ENCODE data around the gene SURF1.
"Not testable (repeated sequence)": the region's sequence is repeated elsewhere in the genome, so short reads cannot be mapped to it uniquely, and the experiment has no call there.

Gene SURF1

GRCh38 chr9:133327834-133328484, 28.3 kb downstream of the SURF1 start:
- no peak for DNase-seq (ENCODE audit: extremely low read depth in 1 of 2, low read depth in 1 of 2)

- not testable (repeated sequence) for DNase-seq (ENCODE audit: extremely low read depth in 1 of 2, low read depth in 1 of 2)
Measured at GRCh38 chr9:133327021-133327420, 29.3 kb downstream of the SURF1 start.

DNA sequence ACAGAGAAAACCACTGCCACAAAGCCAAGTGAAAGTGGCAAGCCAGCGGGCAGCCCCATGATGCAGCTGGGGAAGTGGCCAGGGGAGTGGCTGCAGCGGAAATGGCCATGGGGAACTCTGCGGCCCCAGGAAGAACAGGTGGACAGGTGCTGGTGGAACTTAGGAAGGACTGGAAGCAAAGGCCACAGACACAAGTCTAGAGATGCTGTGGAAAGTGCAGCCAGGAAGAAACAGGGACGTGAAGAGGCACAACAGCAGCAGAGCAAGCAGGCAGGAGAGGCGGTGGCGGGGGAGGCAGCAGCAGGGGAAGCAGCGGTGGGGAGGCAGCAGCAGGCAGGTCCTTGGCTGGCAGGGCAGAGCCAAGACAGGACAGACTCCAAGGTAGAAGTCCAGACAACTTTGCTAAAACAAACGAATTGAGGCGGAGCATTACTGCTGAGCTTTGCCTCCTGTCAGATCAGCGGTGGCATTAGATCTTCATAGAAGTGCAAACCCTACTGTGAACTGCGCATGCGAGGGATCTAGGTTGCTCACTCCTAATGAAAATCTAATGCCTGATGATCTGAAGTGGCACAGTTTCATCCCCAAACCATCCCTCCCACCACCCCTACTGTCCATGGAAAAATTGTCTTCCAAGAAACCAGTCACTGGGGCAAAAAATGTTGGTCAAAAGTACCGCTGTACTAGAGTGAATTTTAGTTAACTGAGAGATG, 32.1 kb downstream of the SURF1 start:
- no peak for DNase-seq (ENCODE audit: extremely low read depth in 1 of 2, low read depth in 1 of 2)

DNA sequence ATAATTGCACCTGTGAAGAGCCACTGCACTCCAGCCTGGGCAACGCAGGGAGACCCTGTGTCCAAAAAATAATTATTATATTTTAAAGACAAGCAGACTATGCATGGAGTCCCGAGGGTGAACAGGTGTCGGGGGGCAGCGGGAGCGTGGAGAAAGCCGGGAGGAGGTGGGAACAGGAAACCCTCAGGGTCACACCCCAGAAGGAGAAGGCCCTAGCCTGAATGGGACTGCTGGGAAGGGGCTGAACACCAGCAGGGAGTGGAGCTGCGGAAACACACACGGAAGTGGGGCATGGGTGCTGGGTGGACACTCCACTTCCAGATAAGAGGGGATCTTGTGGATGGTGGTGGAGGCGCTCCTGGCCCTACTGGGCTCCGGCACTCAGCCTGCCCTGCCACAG, 33.1 kb downstream of the SURF1 start:
- DNase-seq (ENCODE audit: extremely low read depth in 1 of 2, low read depth in 1 of 2): no peak

GRCh38 chr9:133322701-133323100, 33.6 kb downstream of the SURF1 start:
- DNase-seq (ENCODE audit: extremely low read depth in 1 of 2, low read depth in 1 of 2): no peak

GRCh38 chr9:133321411-133321935, 34.8 kb downstream of the SURF1 start:
- no peak for DNase-seq (ENCODE audit: extremely low read depth in 1 of 2, low read depth in 1 of 2)

DNA sequence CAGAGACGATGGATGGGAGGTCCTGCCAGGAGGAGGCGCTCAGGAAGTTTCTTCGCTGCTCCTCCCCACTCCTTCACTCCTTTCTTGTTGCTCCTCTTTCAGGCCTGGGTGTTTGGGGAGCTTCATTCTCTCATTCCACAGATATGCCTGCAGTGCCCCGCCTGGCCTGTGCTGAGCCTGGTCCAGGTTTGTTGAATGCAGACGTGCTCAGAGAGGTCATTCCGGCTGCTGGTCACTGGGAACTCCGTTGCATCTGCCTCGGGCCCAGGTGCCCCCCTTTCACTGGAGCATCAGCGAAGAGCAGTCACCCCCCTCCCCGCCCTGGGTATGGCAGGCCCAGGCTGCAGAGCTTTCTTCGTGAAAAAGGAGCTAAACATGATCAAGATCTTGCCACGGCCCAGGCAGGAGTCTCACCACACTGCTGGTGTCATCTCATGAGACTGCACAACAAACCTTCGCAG, 35.8 kb downstream of the SURF1 start:
- no peak for DNase-seq (ENCODE audit: extremely low read depth in 1 of 2, low read depth in 1 of 2)

GRCh38 chr9:133317551-133317950, 38.7 kb downstream of the SURF1 start:
- not testable (repeated sequence) for DNase-seq (ENCODE audit: extremely low read depth in 1 of 2, low read depth in 1 of 2)

DNA sequence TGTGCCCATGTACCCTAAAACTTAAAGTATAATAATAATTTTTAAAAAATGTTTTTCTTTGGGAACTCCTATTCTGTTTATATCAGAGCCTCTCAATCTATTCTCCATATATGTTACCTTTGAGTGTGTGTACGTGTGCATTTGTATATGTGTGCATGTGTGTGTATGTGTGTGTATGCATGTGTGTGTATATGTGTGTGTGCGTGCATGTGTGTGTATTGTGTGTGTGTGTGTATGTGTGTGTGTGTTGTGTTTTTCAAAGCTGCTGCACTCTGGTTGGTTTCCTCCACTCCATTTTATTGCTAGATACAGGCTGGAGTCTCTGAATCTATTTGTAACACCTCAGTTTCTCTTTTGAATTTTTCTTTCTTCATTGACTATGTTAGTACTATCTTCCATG, 40.3 kb downstream of the SURF1 start:
- DNase-seq (ENCODE audit: extremely low read depth in 1 of 2, low read depth in 1 of 2): no peak

GRCh38 chr9:133309608-133310007, 46.7 kb downstream of the SURF1 start:
- no peak for DNase-seq (ENCODE audit: extremely low read depth in 1 of 2, low read depth in 1 of 2)

GRCh38 chr9:133307301-133307700, 49.0 kb downstream of the SURF1 start:
- no peak for DNase-seq (ENCODE audit: extremely low read depth in 1 of 2, low read depth in 1 of 2)

DNA sequence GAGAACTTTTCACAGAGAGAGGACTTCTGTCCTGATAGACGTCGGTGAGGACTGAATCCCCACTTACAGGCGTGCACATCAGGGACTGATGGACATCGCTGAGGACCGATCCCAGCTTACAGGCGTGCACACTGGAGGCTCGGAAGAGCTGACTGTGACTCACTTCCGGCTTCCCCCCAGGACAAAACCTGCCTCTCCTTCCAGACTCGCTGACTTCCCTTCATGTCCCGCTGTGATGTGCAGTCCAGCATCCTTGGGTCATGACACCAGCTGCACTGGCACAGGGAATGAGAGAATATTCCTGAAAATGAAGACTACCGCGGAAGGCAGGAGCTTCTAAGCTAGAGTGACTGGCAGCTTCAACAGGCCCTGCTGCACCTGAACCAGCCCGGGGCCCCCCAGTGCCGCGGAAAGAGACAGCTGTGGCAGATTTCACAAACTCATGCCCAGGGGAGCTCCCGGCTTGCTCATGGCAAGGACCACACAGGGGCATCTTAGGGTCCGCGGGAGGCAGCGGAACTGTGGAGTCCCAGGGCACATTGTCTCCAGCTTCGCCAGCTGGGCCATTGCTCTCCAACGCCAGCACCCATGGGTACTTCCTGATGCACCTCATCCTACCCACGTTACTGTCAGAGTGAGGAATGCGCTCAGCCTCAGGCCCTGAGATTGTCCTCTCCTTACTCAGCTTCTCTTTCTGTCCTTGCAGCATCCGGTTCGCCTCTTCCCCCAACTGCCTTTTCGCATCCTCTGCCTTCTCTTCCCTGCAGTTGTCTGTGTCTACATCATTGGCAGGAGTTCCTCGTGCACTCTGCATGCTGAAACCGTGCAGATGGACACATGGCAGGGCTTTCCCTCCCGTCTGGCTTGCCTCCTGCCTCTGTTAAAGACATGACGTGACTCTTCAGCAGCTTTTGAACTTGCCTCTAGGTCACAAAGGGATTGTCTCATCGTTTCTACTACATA, 49.8 kb downstream of the SURF1 start:
- DNase-seq (ENCODE audit: extremely low read depth in 1 of 2, low read depth in 1 of 2): no peak

- no peak for DNase-seq (ENCODE audit: extremely low read depth in 1 of 2, low read depth in 1 of 2)
Measured at GRCh38 chr9:133305731-133306130, 50.6 kb downstream of the SURF1 start.

DNA sequence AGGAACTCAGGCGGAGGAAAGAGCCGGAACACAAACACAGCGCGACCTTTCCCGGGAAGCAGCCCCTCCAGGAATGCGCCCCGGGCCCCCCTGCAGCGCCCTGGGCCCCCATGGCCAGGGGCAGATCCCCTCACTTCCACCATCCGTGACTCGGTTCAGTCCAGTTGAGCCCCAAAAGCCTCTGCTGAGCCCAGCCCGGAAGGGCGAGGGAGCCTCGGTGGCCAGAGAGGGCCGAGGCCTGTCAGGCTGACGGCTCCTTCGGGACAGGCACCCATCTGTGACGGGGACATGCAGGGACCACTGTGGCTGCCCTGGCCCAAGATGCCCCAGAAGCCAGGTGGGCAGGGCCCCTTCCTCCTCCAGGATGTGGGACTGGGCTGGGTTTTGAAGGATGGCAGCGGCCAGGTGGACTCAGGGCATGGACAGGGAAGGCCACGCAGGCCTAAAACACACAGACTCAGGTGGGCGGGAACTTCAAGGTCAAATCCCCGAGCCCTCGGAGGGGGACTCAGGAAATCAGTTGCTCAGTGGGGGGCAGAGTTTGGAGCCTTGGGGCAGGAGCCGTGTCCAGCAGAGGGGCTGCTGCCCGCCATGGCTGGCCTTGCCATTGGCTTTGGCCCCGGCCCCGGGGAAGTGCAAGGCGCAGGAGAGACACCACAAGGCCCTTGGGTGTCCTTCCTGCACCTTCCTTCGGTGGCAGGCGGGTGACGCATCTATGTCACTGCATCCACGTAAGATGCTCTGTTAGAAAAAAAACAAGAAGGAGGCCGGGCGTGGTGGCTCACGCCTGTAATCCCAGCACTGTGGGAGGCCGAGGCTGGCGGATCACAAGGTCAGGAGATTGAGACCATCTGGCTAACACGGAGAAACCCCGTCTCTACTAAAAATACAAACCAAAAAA, 51.6 kb downstream of the SURF1 start:
- no peak for DNase-seq (ENCODE audit: extremely low read depth in 1 of 2, low read depth in 1 of 2)

DNA sequence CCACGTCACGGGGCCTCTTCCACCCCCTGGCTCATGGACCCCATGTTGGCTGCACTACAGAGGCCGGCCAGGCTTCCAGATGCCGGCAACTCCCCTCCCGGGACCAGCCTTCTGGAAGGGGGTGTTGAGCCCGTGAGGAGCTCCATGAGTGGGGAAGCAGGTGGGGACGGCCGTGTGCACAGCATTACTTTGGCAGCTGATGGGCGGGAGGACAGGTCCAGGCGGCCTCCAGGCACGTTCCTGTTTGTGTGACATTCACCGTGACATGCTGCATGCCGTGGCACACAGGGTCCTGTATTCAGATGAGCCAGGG, 52.2 kb downstream of the SURF1 start:
- DNase-seq (ENCODE audit: extremely low read depth in 1 of 2, low read depth in 1 of 2): no peak

DNA sequence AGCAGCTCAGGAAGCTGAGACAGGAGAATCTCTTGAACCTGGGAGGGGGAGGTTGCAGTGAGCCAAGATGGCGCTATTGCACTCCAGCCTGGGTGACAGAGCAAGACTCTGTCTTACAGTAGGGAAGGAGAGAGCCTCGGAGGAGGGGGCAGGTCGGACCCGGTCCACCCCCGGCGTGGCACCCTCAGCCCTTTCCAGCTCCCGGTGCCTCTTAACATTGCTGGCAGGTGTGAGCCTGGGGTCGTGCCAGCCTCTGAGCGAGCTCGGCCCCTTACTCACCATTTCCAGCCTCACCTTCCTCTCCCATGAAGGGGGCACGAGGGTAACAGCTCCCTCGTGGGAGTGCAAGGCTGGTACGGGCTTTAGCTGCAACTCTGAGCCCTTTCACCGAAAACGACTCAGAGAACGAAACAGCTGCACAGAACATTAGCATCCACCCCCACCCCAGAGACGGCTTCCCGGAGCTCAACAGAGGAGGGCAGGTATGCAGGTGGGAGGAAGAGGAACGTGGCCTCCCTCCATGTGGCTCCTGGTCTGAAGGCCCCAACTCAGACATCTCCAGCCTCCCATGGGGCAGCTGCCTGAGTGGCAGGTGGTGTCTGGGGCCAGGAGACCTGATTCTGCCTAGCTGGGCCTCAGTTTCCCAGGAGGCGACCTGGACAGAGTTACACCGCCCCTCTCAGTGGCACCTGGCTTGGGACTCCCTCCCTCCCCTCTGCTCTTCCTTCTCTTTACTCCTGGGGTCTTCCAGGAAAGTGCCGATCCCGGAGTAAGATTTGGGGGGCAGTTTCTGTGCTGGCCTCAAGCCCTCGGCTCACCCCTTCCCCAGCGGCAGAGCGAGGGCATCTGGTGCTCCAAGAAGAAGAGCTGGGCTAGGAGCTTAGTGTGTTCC, 52.8 kb downstream of the SURF1 start:
- DNase-seq (ENCODE audit: extremely low read depth in 1 of 2, low read depth in 1 of 2): no peak
